ENCODE measurements around the gene TMEM179. TPM values are rescaled to one million over a fixed set of nuclear protein-coding genes. Genes with fewer than 3 reads are reported as not detected.

Gene TMEM179
- total and polyA plus RNA-seq, 2 of the 8 experiments (the other 6 are each of a cell fraction or from before 2014, with no cell fraction given) = 2.9 to 4.0 TPM

DNA sequence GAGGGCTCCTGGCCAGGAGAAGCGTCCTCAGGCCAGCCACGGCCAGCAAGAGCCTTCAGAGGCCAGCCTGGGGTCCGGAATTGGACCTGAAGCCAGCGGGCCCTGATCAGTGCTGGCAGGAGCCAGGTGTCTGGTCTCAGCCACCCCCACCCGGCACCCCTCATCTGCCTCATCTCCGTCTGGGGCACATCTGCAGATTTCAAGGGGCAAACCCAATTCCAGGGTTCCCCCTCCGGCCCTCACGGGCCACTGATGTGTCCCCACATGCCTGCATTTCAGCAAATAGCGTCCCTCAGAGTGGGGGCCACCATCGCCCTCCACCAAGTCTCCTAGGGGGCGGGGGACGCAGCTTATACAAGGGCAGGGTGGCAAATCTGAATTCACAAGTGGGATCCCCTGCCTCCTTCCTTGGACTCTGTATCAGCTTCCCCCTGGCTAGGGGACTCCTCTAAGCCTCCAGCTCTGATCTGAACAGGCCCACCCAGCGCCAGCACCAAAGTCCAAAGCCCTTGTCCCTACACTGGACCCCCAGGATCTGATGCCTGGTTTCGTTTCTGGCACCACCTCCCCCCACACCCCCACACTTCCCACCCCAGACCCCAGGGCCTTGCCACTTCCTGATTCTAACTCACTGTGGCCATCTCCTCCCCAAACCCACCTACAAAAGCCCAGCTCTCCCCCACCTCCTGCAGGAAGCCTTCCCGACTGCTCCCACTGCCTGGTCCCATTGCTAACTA lies 10.1 kb downstream of the TMEM179 start:
- Histone ChIP-seq H4K91ac (replicated peaks; ENCODE audit: insufficient read length, low read length) (no peak overlapping the region), H3K56ac (replicated peaks; ENCODE audit: insufficient read length, low read depth, low read length) (no peak overlapping the region), H4K20me1 (replicated peaks in 1 of 2; ENCODE audit: control insufficient read depth in 1 of 2, insufficient read depth in 2 of 2, low read length in 2 of 2) (peaks cover 0 to 6% of the 10 kb centered on the region in 2 experiments), H3K79me1 (ENCODE audit: low read depth, low read length) (peaks cover 4% of the 10 kb centered on the region; the same call in 1 of the 2 replicates), H2BK5ac (ENCODE audit: low read depth, low read length) (no peak overlapping the region), H2BK15ac (ENCODE audit: low read length) (no peak overlapping the region), H3K27me3 (replicated peaks in 1 of 4; ENCODE audit: control insufficient read depth in 3 of 4, extremely low read depth in 1 of 4, insufficient read depth in 3 of 4, low read length in 3 of 4) (no peaks in the 10 kb centered on the region), H3K4ac (replicated peaks; ENCODE audit: insufficient read length, low read depth, low read length) (no peak overlapping the region), H2BK12ac (ENCODE audit: low read depth, low read length) (no peak overlapping the region), H3K4me1 (replicated peaks in 1 of 4; ENCODE audit: control insufficient read depth in 3 of 4, insufficient read depth in 4 of 4, low read length in 3 of 4) (no peaks in the 10 kb centered on the region), H2BK120ac (replicated peaks; ENCODE audit: low read depth, low read length) (no peak overlapping the region), H3K23me2 (ENCODE audit: low read depth, low read length) (no peaks in the 10 kb centered on the region), H3K4me3 (ENCODE audit: extremely low read depth in 1 of 4, insufficient read depth in 2 of 4, low read depth in 3 of 4, low read length in 4 of 4) (no peak overlapping the region), H4K5ac (ENCODE audit: insufficient read length, low read depth, low read length) (no peak overlapping the region), H2BK20ac (ENCODE audit: low read length) (no peak overlapping the region), H3K4me2 (ENCODE audit: insufficient read depth in 1 of 2, low read depth in 2 of 2, low read length in 2 of 2) (no peak overlapping the region), H3K36me3 (ENCODE audit: control insufficient read depth in 2 of 4, insufficient read depth in 4 of 4, low read length in 3 of 4) (no peaks in the 10 kb centered on the region; a peak in 1 of 8 replicates), H3K18ac (ENCODE audit: extremely low read depth, low read length) (no peak overlapping the region), H2AK5ac (ENCODE audit: low read depth, low read length) (no peak overlapping the region), H3K23ac (ENCODE audit: insufficient read length) (no peak overlapping the region), H4K8ac (ENCODE audit: extremely low read depth, insufficient read depth, low read length) (peak overlapping the region; percentile 25; the same call in 1 of the 2 replicates), H3K79me2 (ENCODE audit: control insufficient read depth in 1 of 2, insufficient read depth in 2 of 2, low read length in 2 of 2) (no peaks in the 10 kb centered on the region), H2AFZ (ENCODE audit: low read length) (no peak overlapping the region), H3K27ac (ENCODE audit: low read depth, low read length) (no peak overlapping the region), H3K14ac (ENCODE audit: insufficient read length) (no peak overlapping the region), H3K9ac (replicated peaks in 1 of 4; ENCODE audit: extremely low read depth in 1 of 4, low read depth in 3 of 4, low read length in 3 of 4) (no peak overlapping the region), H3K9me3 (ENCODE audit: insufficient read depth in 2 of 2, low read depth in 1 of 2, low read length in 1 of 2) (no peaks in the 10 kb centered on the region)
- POLR2A ChIA-PET (ENCODE audit: partially characterized antibody) = no interaction called here
- FAIRE-seq = no peak
- CTCF ChIA-PET (ENCODE audit: partially characterized antibody) = interaction anchor here (0.6 to 3.0 kb wide), 6 partner anchors 11 to 657 kb away, joined by 3 to 11 read pairs (median 3); no protein-coding TSS in a partner anchor
- DNase-seq (ENCODE audit: low read depth in 1 of 2, low spot score in 2 of 2) = no peak
- 90% methylated on average over 10 of the region's 15 CpGs; no CpG with 5 or more reads in 1 of the 2 experiments for WGBS, 2 experiments (ENCODE audit: extremely low coverage in 1 of 2, insufficient coverage in 1 of 2, insufficient read length in 1 of 2, insufficient replicate concordance in 2 of 2, low coverage in 1 of 2, low lambda C conversion rate in 2 of 2, missing lambda C conversion rate in 1 of 2)
- TF ChIP-seq CBX8 (IDR thresholded peaks at IDR 0.05; ENCODE audit: borderline replicate concordance, low read depth, low read length) (no peak), TAF1 (IDR thresholded peaks at IDR 0.05; ENCODE audit: low read depth, low read length) (no peak), RBBP5 (IDR thresholded peaks at IDR 0.05; ENCODE audit: borderline replicate concordance, low read depth, low read length) (no peak), CBX5 (IDR thresholded peaks at IDR 0.05; ENCODE audit: low read depth, low read length) (no peak), JUND (IDR thresholded peaks at IDR 0.05; ENCODE audit: low read length) (no peak), SP1 (IDR thresholded peaks at IDR 0.05; ENCODE audit: low read depth, low read length) (no peak), EZH2 (IDR thresholded peaks at IDR 0.05; ENCODE audit: low read depth, low read length, severe bottlenecking) (no peak), POLR2A (IDR thresholded peaks at IDR 0.05; ENCODE audit: control extremely low read depth in 1 of 2, low read depth in 2 of 2, low read length in 2 of 2) (no peak), CEBPB (IDR thresholded peaks at IDR 0.05; ENCODE audit: low read depth, low read length) (no peak), ASH2L (IDR thresholded peaks at IDR 0.05; ENCODE audit: low read length) (no peak), SIN3A (conservative IDR thresholded peaks at IDR 0.05 in 1 of 2, IDR thresholded peaks at IDR 0.05 in 1 of 2; ENCODE audit: low read depth in 1 of 2, low read length in 2 of 2) (no peak), BACH1 (IDR thresholded peaks at IDR 0.05; ENCODE audit: low read length) (no peak)
- TF ChIP-seq, protein P1, sequence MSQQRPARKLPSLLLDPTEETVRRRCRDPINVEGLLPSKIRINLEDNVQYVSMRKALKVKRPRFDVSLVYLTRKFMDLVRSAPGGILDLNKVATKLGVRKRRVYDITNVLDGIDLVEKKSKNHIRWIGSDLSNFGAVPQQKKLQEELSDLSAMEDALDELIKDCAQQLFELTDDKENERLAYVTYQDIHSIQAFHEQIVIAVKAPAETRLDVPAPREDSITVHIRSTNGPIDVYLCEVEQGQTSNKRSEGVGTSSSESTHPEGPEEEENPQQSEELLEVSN (IDR thresholded peaks at IDR 0.05) = no peak

Measured in H1 (cell line).